Body of pancreas (tissue), 4 donors: Measurements from ENCODE around the gene GPR52.

Experiments
- CTCF ChIP-seq, 7 experiments: fragments of 450-650 bp in 4 of 7; fragments of 200-600 bp in 3 of 7; sonication (generic) in 3 of 7; IDR thresholded peaks; one replicate each; pipeline ENCODE4 v1.5.1; 2016 to 2019; ENCODE audit warnings: antibody characterized with exemption in 7 of 7
- POLR2A ChIP-seq, 3 donors: fragments of 450-650 bp; IDR thresholded peaks; one replicate each; pipeline ENCODE4 v1.6.1; 2016; ENCODE audit warnings: antibody characterized with exemption in 3 of 3, mild to moderate bottlenecking in 2 of 3

- TF ChIP-seq CTCF (IDR thresholded peaks at IDR 0.05), result no peak
- no peak for TF ChIP-seq POLR2A (IDR thresholded peaks at IDR 0.05)
Measured at GRCh38 chr1:174401075-174401474, 46.7 kb upstream of the GPR52 start.
